ENCODE data around the gene MIER3. TPM values are rescaled to one million over a fixed set of nuclear protein-coding genes. Genes with fewer than 3 reads are reported as not detected.

MIER3 gene
- total RNA-seq, 4 donors from 2014 or later, result 12.2 to 33.4 (median 20.4) TPM

DNA sequence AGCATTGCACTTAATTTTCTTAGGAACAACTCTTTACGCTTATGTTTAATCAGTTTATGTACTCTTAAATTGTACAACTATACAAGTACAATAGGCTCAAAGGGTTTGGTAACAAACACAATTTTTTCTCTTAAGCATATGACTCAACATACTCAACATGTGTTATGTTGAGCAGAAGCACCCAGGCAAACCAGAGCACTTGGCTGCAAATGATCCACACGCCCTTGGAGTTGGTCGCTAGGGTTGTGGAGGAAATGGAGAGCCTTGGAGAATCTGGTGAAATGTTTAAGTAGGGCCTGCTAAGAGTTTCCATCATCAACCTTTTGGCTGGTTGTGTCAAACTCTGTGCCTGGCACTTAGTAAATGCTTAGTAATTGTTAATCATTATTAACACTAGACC, 25.1 kb upstream of the MIER3 start:
- TF ChIP-seq POLR2A (IDR thresholded peaks at IDR 0.05) (no peak), CTCF (IDR thresholded peaks at IDR 0.05 in 4 of 5, conservative IDR thresholded peaks at IDR 0.05 in 1 of 5) (no peak)
- no peak for ATAC-seq
- Histone ChIP-seq H3K27me3 (no peaks in the 10 kb centered on the region), H3K4me3 (no peak overlapping the region), H3K4me1 (no peaks in the 10 kb centered on the region), H3K36me3 (no peaks in the 10 kb centered on the region), H3K9me3 (no peaks in the 10 kb centered on the region), H3K27ac (no peak overlapping the region)
- in situ Hi-C loops (cut with MboI; ENCODE audit: low sequenced_read_pairs in 4 of 4), result no loop called here
- no peak for DNase-seq
- intact Hi-C loops (cut with DNase I; ENCODE audit: low total_unique reads), result no loop called here

GRCh38 chr5:56974241-56974640, 22.3 kb upstream of the MIER3 start:
- TF ChIP-seq CTCF (IDR thresholded peaks at IDR 0.05 in 4 of 5, conservative IDR thresholded peaks at IDR 0.05 in 1 of 5) (no peak), POLR2A (IDR thresholded peaks at IDR 0.05) (no peak)
- no peak for DNase-seq
- Histone ChIP-seq H3K9me3 (no peaks in the 10 kb centered on the region), H3K4me1 (no peaks in the 10 kb centered on the region), H3K27me3 (no peaks in the 10 kb centered on the region), H3K36me3 (no peaks in the 10 kb centered on the region), H3K27ac (no peak overlapping the region), H3K4me3 (no peak overlapping the region)
- ATAC-seq, result no peak
- intact Hi-C loops (cut with DNase I; ENCODE audit: low total_unique reads) (no loop called here), in situ Hi-C loops (cut with MboI; ENCODE audit: low sequenced_read_pairs in 4 of 4) (no loop called here)

DNA sequence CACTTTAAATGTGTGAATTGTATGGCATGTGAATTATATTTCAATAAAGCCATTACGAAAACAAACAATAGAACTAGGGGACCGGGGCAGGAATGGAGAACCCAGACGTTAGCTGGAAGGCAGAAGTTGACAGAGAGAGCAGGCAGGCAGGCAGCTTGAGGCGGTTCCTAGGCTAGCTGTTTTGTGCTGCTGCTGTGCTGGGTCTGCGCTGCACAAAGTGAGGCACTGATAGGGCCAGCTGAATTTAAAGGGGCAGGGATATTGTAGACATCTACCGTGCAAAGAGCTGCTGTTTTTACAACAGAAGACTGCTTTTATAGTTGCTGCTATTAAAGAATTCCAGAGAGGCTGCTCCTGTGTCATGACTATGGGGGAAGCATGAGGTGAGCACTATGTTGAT, 21.6 kb upstream of the MIER3 start:
- intact Hi-C loops (cut with DNase I; ENCODE audit: low total_unique reads), result no loop called here
- H3K36me3 ChIP-seq, result no peaks in the 10 kb centered on the region
- in situ Hi-C loops (cut with MboI; ENCODE audit: low sequenced_read_pairs in 4 of 4), result no loop called here
- DNase-seq (no peak), ATAC-seq (no peak)
- no peak for TF ChIP-seq POLR2A (IDR thresholded peaks at IDR 0.05)
- TF ChIP-seq CTCF (IDR thresholded peaks at IDR 0.05 in 4 of 5, conservative IDR thresholded peaks at IDR 0.05 in 1 of 5), result no peak
- no peak overlapping the region for H3K27ac ChIP-seq
- H3K4me3 ChIP-seq, result no peak overlapping the region
- H3K27me3 ChIP-seq, result no peaks in the 10 kb centered on the region
- no peaks in the 10 kb centered on the region for H3K9me3 ChIP-seq
- H3K4me1 ChIP-seq, result no peaks in the 10 kb centered on the region

GRCh38 chr5:56971275-56971674, 19.4 kb upstream of the MIER3 start:
- Histone ChIP-seq H3K4me3 (no peak overlapping the region), H3K27ac (no peak overlapping the region), H3K36me3 (no peaks in the 10 kb centered on the region), H3K4me1 (no peaks in the 10 kb centered on the region), H3K27me3 (no peaks in the 10 kb centered on the region), H3K9me3 (no peaks in the 10 kb centered on the region)
- ATAC-seq, result no peak
- intact Hi-C loops (cut with DNase I; ENCODE audit: low total_unique reads) (no loop called here), in situ Hi-C loops (cut with MboI; ENCODE audit: low sequenced_read_pairs in 4 of 4) (no loop called here)
- TF ChIP-seq POLR2A (IDR thresholded peaks at IDR 0.05) (no peak), CTCF (IDR thresholded peaks at IDR 0.05 in 4 of 5, conservative IDR thresholded peaks at IDR 0.05 in 1 of 5) (no peak)
- no peak for DNase-seq

- in situ Hi-C loops (cut with MboI; ENCODE audit: low sequenced_read_pairs in 4 of 4), result no loop called here
- Histone ChIP-seq H3K27ac (no peak overlapping the region), H3K27me3 (no peaks in the 10 kb centered on the region)
Observed at GRCh38 chr5:56964173-56964572, 12.2 kb upstream of the MIER3 start.

More at GRCh38 chr5:56964173-56964572, 12.2 kb upstream of the MIER3 start:
- DNase-seq (no peak), ATAC-seq (no peak)
- Histone ChIP-seq H3K4me3 (no peak overlapping the region), H3K36me3 (no peaks in the 10 kb centered on the region), H3K4me1 (no peaks in the 10 kb centered on the region), H3K9me3 (no peaks in the 10 kb centered on the region)
- TF ChIP-seq POLR2A (IDR thresholded peaks at IDR 0.05) (no peak), CTCF (IDR thresholded peaks at IDR 0.05 in 4 of 5, conservative IDR thresholded peaks at IDR 0.05 in 1 of 5) (no peak)
- intact Hi-C loops (cut with DNase I; ENCODE audit: low total_unique reads), result no loop called here
